PC-9 (cell line): Measurements from ENCODE around the gene PROK2. TPM values are rescaled to one million over a fixed set of nuclear protein-coding genes. Genes with fewer than 3 reads are reported as not detected.

Experiments used
- BruUV-seq: library from RNA; stranded (reverse); fragments of 400-500 nt; replicated peaks from 2 replicates; lab custom pipeline; 2021; lab: Mats Ljungman, UMichigan
- CTCF ChIA-PET: fragments of 300-600 bp; sonication (Branson Sonifier 250); formaldehyde crosslinking; loops from one replicate; lab custom pipeline; 2022; ENCODE audit warnings: antibody characterized with exemption; lab: Charles Lee
- POLR2A ChIA-PET: fragments of 300-600 bp; sonication (Branson Sonifier 250); formaldehyde crosslinking; loops from one replicate; lab custom pipeline; 2022; ENCODE audit warnings: antibody characterized with exemption; ENCODE audit not compliant: unreplicated experiment; lab: Charles Lee
- DNase-seq, 2 experiments: peaks; one replicate each; pipeline versions ENCODE4 v3.0.0 to v3.0.0-alpha.2; 2015 to 2022; ENCODE audit warnings: mixed read lengths in 1 of 2
- H2AFZ ChIP-seq: fragments of 200-600 bp; sonication (generic); 2 replicates; pipeline ENCODE4 v1.8.1; 2017; ENCODE audit warnings: antibody characterized with exemption
- H3F3A ChIP-seq: fragments of 200-600 bp; sonication (generic); 2 replicates; pipeline ENCODE4 v1.8.1; 2017; ENCODE audit warnings: antibody characterized with exemption, mild to moderate bottlenecking, low read depth; ENCODE audit not compliant: insufficient read depth
- H3K27ac ChIP-seq: fragments of 200-600 bp; sonication (generic); 2 replicates; pipeline ENCODE4 v1.6.1; 2016; ENCODE audit warnings: mixed run types
- H3K27me3 ChIP-seq: fragments of 200-600 bp; sonication (generic); 2 replicates; pipeline ENCODE4 v1.6.1; 2016; ENCODE audit warnings: low read depth, mixed run types; ENCODE audit not compliant: insufficient read depth
- H3K36me3 ChIP-seq: fragments of 200-600 bp; sonication (generic); 2 replicates; pipeline ENCODE4 v1.6.1; 2016; ENCODE audit warnings: low read depth, mixed run types
- H3K4me1 ChIP-seq: fragments of 200-600 bp; sonication (generic); replicated peaks from 2 replicates; pipeline ENCODE4 v1.6.1; 2016; ENCODE audit warnings: mixed run types; ENCODE audit not compliant: insufficient read depth
- H3K4me2 ChIP-seq: fragments of 200-600 bp; sonication (generic); 2 replicates; pipeline ENCODE4 v1.6.1; 2017; ENCODE audit warnings: mixed run types
- H3K4me3 ChIP-seq: fragments of 200-600 bp; sonication (generic); 2 replicates; pipeline ENCODE4 v1.6.1; 2016; ENCODE audit warnings: mixed run types
- H3K79me2 ChIP-seq: fragments of 200-600 bp; sonication (generic); 2 replicates; pipeline ENCODE4 v1.6.1; 2017; ENCODE audit warnings: low read depth, mixed run types
- H3K9me2 ChIP-seq: fragments of 200-600 bp; sonication (generic); 2 replicates; pipeline ENCODE4 v1.8.1; 2017; ENCODE audit warnings: mild to moderate bottlenecking; ENCODE audit not compliant: insufficient read depth
- H3K9me3 ChIP-seq: fragments of 200-600 bp; sonication (generic); 2 replicates; pipeline ENCODE4 v1.8.1; 2016; ENCODE audit warnings: low read depth; ENCODE audit not compliant: insufficient read depth
- H4K20me1 ChIP-seq: fragments of 200-600 bp; sonication (generic); 2 replicates; pipeline ENCODE4 v1.8.1; 2017; ENCODE audit not compliant: insufficient read depth
- EZH2 ChIP-seq: fragments of 200-600 bp; sonication (generic); IDR thresholded peaks from 2 replicates; pipeline ENCODE4 v1.8.0; 2017; ENCODE audit warnings: antibody characterized with exemption, low read depth
- intact Hi-C: fragments of 100-400 bp; cut with micrococcal nuclease; formaldehyde crosslinking; loops from one replicate; pipeline ENCODE4 v1.10.0; 2022; ENCODE audit not compliant: unreplicated experiment
- total RNA-seq: library from RNA; stranded (reverse); gene quantifications from 2 replicates; pipeline ENCODE4 v1.2.3, GENCODE V29; 2021
- TF ChIP-seq, protein P1 (sequence below): fragments of 200-600 bp; sonication (generic); conservative IDR thresholded peaks from 2 replicates; pipeline ENCODE4 v1.6.1; 2017; ENCODE audit warnings: mixed run types, antibody characterized with exemption, mild to moderate bottlenecking, moderate library complexity

PROK2 gene
- total RNA-seq, 1 experiment from 2014 or later, result not detected

DNA sequence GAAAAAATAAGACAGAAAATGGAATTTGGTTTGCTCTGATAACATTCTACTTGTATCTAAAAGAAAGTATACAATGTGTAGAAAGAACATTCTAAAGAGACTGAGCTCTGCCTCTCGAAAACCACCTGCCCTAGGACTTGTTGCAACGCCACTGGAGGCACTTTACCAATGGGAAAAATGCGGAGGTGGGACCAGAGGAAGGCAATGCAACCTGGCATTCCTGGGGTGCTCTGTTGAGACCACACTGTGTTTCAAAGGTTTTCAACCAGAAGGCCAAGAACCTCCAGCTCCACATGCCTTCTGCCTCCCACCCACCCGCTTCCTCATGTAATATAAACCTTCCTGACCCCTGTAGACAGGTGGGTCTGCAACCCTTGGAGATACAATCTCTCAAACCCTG, 4.5 kb downstream of the PROK2 start:
- no peak for DNase-seq
- H3K4me2 ChIP-seq, result no peak overlapping the region
- peaks cover 5% of the 10 kb centered on the region; the same call in 1 of the 2 replicates for H3K27me3 ChIP-seq
- H3F3A ChIP-seq, result no peaks in the 10 kb centered on the region
- no peaks in the 10 kb centered on the region for H3K9me3 ChIP-seq
- H2AFZ ChIP-seq, result no peak overlapping the region
- no peaks in the 10 kb centered on the region for H3K9me2 ChIP-seq
- POLR2A ChIA-PET, result no interaction called here
- H3K36me3 ChIP-seq, result no peaks in the 10 kb centered on the region
- no peaks in the 10 kb centered on the region for H3K79me2 ChIP-seq
- H4K20me1 ChIP-seq, result no peaks in the 10 kb centered on the region
- intact Hi-C loops, result no loop called here
- no peak overlapping the region for H3K27ac ChIP-seq
- no peak overlapping the region for H3K4me3 ChIP-seq
- no TSS peak for BruUV-seq
- H3K4me1 ChIP-seq, result no peaks in the 10 kb centered on the region
- CTCF ChIA-PET, result no interaction called here
- TF ChIP-seq, protein P1, sequence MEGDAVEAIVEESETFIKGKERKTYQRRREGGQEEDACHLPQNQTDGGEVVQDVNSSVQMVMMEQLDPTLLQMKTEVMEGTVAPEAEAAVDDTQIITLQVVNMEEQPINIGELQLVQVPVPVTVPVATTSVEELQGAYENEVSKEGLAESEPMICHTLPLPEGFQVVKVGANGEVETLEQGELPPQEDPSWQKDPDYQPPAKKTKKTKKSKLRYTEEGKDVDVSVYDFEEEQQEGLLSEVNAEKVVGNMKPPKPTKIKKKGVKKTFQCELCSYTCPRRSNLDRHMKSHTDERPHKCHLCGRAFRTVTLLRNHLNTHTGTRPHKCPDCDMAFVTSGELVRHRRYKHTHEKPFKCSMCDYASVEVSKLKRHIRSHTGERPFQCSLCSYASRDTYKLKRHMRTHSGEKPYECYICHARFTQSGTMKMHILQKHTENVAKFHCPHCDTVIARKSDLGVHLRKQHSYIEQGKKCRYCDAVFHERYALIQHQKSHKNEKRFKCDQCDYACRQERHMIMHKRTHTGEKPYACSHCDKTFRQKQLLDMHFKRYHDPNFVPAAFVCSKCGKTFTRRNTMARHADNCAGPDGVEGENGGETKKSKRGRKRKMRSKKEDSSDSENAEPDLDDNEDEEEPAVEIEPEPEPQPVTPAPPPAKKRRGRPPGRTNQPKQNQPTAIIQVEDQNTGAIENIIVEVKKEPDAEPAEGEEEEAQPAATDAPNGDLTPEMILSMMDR, result no peak
- no peak for TF ChIP-seq EZH2

DNA sequence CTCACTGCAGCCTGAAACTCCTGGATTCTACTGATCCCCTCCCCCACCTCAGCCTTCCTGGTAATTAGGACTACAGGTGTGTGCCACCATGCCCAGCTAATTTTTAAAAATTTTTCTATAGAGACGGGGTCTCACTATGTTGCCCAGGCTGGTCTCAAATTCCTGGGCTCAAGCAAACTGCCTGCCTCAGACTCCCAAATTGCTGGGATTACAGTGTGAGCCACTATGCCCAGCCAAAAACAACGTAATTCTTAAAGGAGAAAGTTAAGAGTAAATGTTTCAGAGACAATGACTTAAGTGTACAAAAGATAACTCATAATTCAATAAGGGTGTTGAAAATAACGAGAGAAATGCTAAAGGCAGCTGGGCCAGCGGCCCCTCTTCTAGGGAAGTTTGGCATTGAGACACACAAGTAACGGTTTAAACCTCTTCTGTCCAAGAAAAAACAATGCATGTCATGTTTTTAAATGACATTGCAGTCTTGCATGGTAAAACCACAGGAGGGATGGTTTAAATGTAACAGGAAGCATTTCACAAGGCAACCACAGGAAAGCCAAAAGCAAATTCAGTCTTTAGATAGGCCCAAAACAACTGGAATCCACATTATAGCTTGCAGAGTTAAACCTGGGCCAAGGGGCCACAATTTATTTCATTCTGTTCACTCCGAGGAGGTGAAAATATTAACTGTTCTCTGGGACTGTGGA, 5.1 kb downstream of the PROK2 start:
- Histone ChIP-seq H3K9me2 (no peaks in the 10 kb centered on the region), H3K4me3 (no peak overlapping the region), H2AFZ (no peak overlapping the region), H3F3A (no peaks in the 10 kb centered on the region), H3K27ac (no peak overlapping the region), H3K36me3 (no peaks in the 10 kb centered on the region), H3K27me3 (peaks cover 5% of the 10 kb centered on the region; the same call in 1 of the 2 replicates), H3K9me3 (no peaks in the 10 kb centered on the region), H4K20me1 (no peaks in the 10 kb centered on the region), H3K4me2 (no peak overlapping the region), H3K79me2 (no peaks in the 10 kb centered on the region), H3K4me1 (no peaks in the 10 kb centered on the region)
- CTCF ChIA-PET, result no interaction called here
- TF ChIP-seq, protein P1, result no peak
- TF ChIP-seq EZH2, result no peak
- no peak for DNase-seq
- no TSS peak for BruUV-seq
- intact Hi-C loops, result no loop called here
- POLR2A ChIA-PET, result no interaction called here

DNA sequence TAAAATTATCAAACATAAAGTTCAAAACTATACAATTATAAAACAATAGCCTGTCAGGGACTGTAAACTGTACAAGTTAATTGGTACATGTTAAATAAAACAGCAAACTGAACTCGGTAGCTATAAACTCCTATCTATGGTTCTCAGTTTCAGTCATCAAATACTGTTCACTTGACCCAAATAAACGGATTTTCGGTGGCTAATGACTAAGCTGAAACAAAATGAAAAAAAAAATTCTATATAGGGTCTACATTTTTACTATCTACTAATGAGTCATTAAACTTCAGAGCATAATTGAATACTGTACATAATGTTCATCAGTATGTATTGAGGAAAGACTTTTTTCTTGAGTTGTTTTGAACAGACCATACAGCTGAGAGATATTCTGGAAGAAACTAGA, 6.6 kb downstream of the PROK2 start:
- no peaks in the 10 kb centered on the region for H3K9me3 ChIP-seq
- H3K27ac ChIP-seq, result no peak overlapping the region
- no peaks in the 10 kb centered on the region for H4K20me1 ChIP-seq
- H3K4me2 ChIP-seq, result no peak overlapping the region
- BruUV-seq, result no TSS peak
- H3K36me3 ChIP-seq, result no peaks in the 10 kb centered on the region
- intact Hi-C loops, result no loop called here
- ChIA-PET POLR2A (no interaction called here), CTCF (no interaction called here)
- H3F3A ChIP-seq, result no peaks in the 10 kb centered on the region
- peaks cover 10% of the 10 kb centered on the region; the same call in 1 of the 2 replicates for H3K27me3 ChIP-seq
- no peak overlapping the region for H3K4me3 ChIP-seq
- no peak for TF ChIP-seq EZH2
- H2AFZ ChIP-seq, result no peak overlapping the region
- no peaks in the 10 kb centered on the region for H3K79me2 ChIP-seq
- no peaks in the 10 kb centered on the region for H3K9me2 ChIP-seq
- no peaks in the 10 kb centered on the region for H3K4me1 ChIP-seq
- no peak for DNase-seq
